ENCODE results near the gene ASTN2. TPM values are rescaled to one million over a fixed set of nuclear protein-coding genes. Genes with fewer than 3 reads are reported as not detected.

The ASTN2 gene
- total RNA-seq, 1 donor from 2014 or later = 5.4 TPM

DNA sequence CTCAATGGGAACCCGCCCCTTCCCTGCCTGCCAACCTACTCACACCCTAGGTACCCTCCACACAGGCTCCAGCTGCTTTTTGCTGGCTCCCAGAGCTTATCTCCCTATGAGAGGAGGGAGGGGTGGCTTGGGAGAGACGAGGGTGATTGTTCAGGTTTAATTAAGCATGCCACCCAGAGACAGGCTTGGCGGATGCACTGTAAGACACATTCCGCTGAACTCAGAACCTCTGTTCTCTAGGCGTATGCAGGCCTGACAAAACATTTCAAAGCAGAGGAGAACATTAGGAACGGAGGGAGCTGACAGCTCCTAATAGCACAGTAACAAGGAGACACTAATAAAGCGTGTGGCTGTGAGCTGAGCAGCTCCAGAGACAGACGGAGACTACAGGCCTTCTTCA lies 647.6 kb downstream of the ASTN2 start:
- intact Hi-C loops (cut with micrococcal nuclease) = no loop called here

GRCh38 chr9:116765011-116765410 lies 649.8 kb downstream of the ASTN2 start:
- intact Hi-C loops (cut with micrococcal nuclease) = no loop called here

DNA sequence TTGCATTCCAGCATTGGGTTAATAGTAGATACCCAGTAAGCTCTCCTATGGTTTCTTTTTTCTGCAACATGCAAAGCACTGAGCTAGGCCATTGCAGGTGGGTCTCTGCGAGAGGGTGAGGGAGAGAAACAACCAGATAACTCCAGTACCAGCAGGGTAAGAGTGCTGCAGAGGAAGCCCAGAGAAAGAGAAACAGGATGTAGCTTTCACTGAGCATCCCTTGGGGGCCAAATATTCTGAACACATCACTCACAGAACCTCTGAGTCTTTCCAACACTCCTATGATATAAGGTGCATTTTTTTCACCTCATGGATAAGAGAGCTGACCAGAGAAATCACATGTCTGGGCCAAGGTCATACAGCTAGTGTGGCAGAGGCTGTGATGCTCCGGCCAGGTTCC lies 651.1 kb downstream of the ASTN2 start:
- intact Hi-C loops (cut with micrococcal nuclease) = no loop called here

DNA sequence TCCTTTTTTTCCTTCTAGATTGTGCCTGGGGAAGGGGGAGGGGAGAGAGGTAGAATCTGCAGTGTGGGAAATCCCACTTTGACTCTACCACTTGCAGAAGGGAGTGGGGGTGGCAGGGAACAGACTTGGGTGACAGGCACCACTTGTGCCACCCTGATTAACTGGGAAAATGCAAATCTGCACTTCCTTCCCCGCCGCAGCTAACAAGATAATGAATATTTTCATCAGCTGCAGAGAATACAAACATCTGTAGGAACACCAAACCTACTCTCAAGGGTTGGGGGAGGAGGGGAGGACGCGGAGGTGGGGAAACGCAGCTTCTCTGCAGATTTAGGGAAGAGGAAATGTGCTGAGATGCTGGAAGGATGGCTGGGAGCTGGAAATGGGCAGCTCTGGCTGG lies 654.2 kb downstream of the ASTN2 start:
- intact Hi-C loops (cut with micrococcal nuclease) = no loop called here

GRCh38 chr9:116757030-116757429 lies 657.8 kb downstream of the ASTN2 start:
- intact Hi-C loops (cut with micrococcal nuclease) = no loop called here

GRCh38 chr9:116753389-116753788 lies 661.5 kb downstream of the ASTN2 start:
- intact Hi-C loops (cut with micrococcal nuclease) = no loop called here

DNA sequence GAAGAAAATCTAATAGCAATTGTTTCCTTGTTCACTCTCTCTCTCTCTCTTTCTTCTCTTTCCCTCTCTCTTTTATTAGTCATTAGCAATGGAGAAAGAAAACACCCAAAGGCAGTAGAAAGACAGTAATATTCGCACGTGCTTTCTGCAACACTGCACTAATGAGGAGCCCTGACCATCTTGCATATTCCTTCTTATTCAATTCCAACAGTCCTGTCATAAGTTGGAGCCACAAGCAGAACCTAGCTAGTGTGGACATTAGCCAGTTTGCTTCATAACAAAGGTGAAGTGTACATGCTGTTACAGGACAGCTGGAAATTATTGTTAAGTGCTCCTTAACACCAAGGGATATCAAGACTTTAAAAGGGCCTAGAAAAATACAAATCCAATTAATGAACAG lies 664.3 kb downstream of the ASTN2 start:
- intact Hi-C loops (cut with micrococcal nuclease) = no loop called here

- intact Hi-C loops (cut with micrococcal nuclease) = no loop called here
These were observed 665.1 kb downstream of the ASTN2 start for GRCh38 chr9:116749772-116750171.

- intact Hi-C loops (cut with micrococcal nuclease) = no loop called here
These were observed 665.7 kb downstream of the ASTN2 start for GRCh38 chr9:116749176-116749575.

DNA sequence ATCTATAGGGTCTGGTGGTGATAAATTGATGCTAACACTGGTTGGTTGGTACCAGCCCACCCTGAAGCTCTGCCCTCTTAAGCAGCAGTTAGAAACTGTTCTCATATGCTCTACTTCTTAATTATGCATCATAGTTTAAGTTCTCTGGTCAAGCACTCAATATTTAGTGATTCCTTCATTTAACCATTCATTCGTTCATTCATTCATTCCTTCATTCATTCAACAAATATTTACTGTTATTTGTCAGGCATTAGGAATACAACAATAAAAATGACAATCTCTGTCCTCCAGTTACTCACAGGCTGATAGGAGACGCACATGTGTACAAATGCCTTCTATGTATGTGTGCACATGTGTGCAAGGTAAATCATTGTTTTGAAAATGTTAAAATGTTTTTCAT lies 673.1 kb downstream of the ASTN2 start:
- intact Hi-C loops (cut with micrococcal nuclease) = no loop called here

- intact Hi-C loops (cut with micrococcal nuclease) = no loop called here
These were observed 673.6 kb downstream of the ASTN2 start for GRCh38 chr9:116741086-116741740.

DNA sequence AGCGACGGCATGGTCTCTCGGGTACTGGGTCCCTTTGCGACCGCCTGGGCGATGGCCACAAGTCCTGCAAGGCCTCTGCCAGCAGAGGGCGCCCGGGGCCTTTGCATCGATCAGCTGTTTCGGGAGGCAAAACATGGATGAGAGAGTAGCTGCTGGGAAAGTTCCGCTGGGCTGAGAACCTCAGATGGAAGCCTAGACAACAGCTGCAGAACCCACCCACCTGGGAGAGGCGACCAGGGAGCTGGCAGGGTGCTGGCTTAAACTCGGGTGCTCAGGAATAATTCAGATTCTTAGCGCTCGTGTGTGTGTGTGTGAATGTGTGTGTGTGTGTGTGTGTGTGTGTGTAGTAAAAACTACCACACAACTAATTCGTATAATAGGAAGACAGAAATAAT lies 677.7 kb downstream of the ASTN2 start:
- intact Hi-C loops (cut with micrococcal nuclease) = no loop called here

DNA sequence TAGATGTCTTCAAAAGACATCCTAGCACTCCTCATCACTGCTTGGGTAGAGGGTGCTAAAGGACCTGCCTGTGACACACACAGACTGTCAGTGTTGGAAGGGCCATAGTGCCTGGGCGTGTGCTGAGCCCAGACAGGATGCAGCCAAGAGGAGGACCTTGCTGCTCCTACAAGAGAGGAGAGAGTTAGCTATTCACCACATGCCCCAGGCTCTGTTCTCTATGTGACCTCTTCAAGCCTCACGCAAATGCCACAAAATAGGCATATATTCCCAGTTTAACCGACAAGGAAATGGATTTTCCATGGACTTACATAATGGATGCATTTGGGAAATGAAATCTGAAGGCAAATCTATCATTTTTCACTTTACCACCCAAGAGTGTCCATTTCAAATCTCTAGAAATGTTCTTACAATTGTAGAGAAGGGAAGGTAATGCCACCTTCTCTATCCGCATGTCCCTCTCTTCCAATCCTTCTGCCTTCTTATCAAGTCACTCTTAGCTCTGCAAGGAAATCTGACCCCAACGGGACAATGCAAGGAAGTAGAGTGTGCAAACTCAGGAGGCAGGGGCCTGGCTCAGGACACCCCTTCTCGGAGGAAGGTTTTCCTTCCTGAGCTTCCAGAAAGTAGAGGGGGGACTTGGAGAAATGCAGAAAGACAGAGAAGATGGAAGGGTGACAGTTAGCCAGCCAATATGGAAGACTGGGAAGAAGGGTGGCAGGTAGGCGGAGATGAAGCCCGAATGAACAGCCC lies 678.3 kb downstream of the ASTN2 start:
- intact Hi-C loops (cut with micrococcal nuclease) = no loop called here

GRCh38 chr9:116733010-116733641 lies 681.7 kb downstream of the ASTN2 start:
- intact Hi-C loops (cut with micrococcal nuclease) = no loop called here

DNA sequence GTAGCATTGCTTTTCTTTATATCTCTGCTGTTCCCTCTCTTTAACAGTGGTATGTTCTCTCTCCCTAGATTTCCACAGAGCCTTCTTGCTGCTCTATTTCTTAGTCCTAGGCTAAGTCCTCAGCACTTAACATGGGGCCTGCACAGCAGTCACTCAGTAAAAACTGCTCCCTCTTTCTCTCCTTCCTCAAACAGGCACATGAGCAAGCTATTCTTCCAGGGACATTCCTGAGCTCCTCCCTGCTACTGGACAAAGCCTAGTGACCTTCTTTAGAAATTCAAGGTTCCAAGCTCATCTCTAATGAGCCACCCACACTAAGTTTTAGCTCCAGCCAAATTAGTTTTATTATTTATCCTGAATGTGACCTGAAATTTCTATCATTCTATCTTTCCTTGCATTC lies 688.3 kb downstream of the ASTN2 start:
- intact Hi-C loops (cut with micrococcal nuclease) = no loop called here

DNA sequence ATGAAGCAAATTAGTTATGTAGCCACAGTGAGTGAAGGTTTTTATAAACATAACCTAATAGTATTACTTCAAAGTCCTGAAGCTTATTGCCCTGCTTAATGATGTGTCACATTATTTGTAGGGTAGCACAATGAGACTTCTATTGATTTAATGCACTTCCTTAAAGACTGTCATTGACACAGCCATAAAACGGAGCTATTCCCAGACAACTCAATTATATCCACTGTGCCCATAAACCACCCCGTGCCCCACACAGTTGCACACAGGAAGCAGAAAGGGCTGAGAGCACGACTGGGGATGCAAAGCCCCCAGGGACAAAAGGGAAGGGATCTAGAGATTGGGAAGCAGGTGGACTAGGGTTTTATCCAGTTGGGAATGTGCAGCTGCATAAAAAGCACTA lies 690.7 kb downstream of the ASTN2 start:
- intact Hi-C loops (cut with micrococcal nuclease) = no loop called here

- intact Hi-C loops (cut with micrococcal nuclease) = no loop called here
These were observed 692.9 kb downstream of the ASTN2 start for GRCh38 chr9:116721944-116722343.

DNA sequence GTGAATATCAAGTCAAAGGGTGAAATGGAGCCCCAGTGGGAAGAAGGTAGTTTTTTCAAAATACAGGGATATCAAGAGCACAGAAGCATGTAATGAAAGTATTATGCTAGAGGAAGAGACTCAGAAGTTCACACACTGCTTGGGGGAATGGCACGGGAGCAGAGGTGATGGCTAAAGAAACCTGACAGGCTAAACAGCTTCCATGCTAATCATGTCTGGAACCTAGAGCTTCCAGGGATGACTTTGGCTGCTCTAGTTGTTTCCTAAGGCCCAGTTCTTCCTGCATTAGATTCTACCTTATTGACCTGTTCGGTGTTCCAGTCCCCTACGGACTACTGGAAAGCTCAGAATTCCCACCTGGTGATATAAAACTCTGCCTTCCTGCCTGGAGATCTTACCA lies 693.4 kb downstream of the ASTN2 start:
- intact Hi-C loops (cut with micrococcal nuclease) = no loop called here

- intact Hi-C loops (cut with micrococcal nuclease) = no loop called here
These were observed 694.7 kb downstream of the ASTN2 start for GRCh38 chr9:116720111-116720510.

- intact Hi-C loops (cut with micrococcal nuclease) = no loop called here
These were observed 696.7 kb downstream of the ASTN2 start for GRCh38 chr9:116718111-116718510.

GRCh38 chr9:116717150-116717549 lies 697.7 kb downstream of the ASTN2 start:
- intact Hi-C loops (cut with micrococcal nuclease) = no loop called here

GRCh38 chr9:116716438-116716837 lies 698.4 kb downstream of the ASTN2 start:
- intact Hi-C loops (cut with micrococcal nuclease) = no loop called here

- intact Hi-C loops (cut with micrococcal nuclease) = no loop called here
These were observed 699.1 kb downstream of the ASTN2 start for GRCh38 chr9:116715751-116716150.
